ENCODE measurements around the gene ROGDI. TPM values are rescaled to one million over a fixed set of nuclear protein-coding genes. Genes with fewer than 3 reads are reported as not detected.
A peak's percentile ranks its signal among the peaks of the same experiment; 100 is the strongest.

Gene ROGDI, protein sequence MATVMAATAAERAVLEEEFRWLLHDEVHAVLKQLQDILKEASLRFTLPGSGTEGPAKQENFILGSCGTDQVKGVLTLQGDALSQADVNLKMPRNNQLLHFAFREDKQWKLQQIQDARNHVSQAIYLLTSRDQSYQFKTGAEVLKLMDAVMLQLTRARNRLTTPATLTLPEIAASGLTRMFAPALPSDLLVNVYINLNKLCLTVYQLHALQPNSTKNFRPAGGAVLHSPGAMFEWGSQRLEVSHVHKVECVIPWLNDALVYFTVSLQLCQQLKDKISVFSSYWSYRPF
- 16.8 and 19.2 TPM in 2 replicates for total RNA-seq (2016; rRNA removed; fragmentation: Illumina TruSeq; extraction: Trizol)
- 22.3 and 22.8 TPM in 2 replicates for total RNA-seq (2016; cell fraction: cytosol; rRNA removed; fragmentation: Illumina TruSeq; extraction: Trizol; ENCODE audit: low read depth)
- total RNA-seq (2016; cell fraction: insoluble cytoplasmic fraction; rRNA removed; fragmentation: Illumina TruSeq; extraction: Trizol): 15.4 and 17.5 TPM in 2 replicates
- total RNA-seq (2016; cell fraction: membrane; rRNA removed; fragmentation: Illumina TruSeq; extraction: Trizol): 24.2 and 30.2 TPM in 2 replicates
- total RNA-seq (2016; cell fraction: nucleus; rRNA removed; fragmentation: Illumina TruSeq; extraction: Trizol): 11.4 and 14.7 TPM in 2 replicates
- polyA plus RNA-seq (2011; rRNA removed): 42.1 and 55.9 TPM in 2 replicates
- polyA plus RNA-seq (2011; cell fraction: cytosol; rRNA removed): 28.6 and 42.0 TPM in 2 replicates
- polyA plus RNA-seq (2011; cell fraction: nucleus; rRNA removed): 210 and 224 TPM in 2 replicates
- polyA plus RNA-seq (2012): 19.5 and 23.7 TPM in 2 replicates
- 25.8 and 30.9 TPM in 2 replicates for polyA plus RNA-seq (2016; cell fraction: cytosol; fragmentation: Illumina TruSeq; extraction: Trizol; ENCODE audit: low read depth)
- 20.1 TPM in 2 replicates for polyA plus RNA-seq (2016; cell fraction: insoluble cytoplasmic fraction; fragmentation: Illumina TruSeq; extraction: Trizol; ENCODE audit: low read depth)
- 27.7 and 34.1 TPM in 2 replicates for polyA plus RNA-seq (2016; cell fraction: membrane; fragmentation: Illumina TruSeq; extraction: Trizol; ENCODE audit: low read depth)
- polyA plus RNA-seq (2016; cell fraction: nucleus; fragmentation: Illumina TruSeq; extraction: Trizol; ENCODE audit: insufficient read depth, low read depth): 40.1 and 43.8 TPM in 2 replicates
- 13.8 and 24.1 TPM in 2 replicates for polyA minus RNA-seq (2011; rRNA and poly(A)+ RNA removed; ENCODE audit: low replicate concordance)
- 7.8 and 9.9 TPM in 2 replicates for polyA minus RNA-seq (2011; cell fraction: cytosol; rRNA and poly(A)+ RNA removed)
- 13.5 and 14.2 TPM in 2 replicates for polyA minus RNA-seq (2011; cell fraction: nucleus; rRNA and poly(A)+ RNA removed)
- Bru-seq, nascent RNA: percentile 56 among the genes with signal in this experiment
- BruChase-seq, experiment 1, labeled RNA remaining after a 6-hour chase: percentile 55 among the genes with signal in this experiment
- percentile 46 among the genes with signal in this experiment for BruChase-seq, experiment 2, labeled RNA remaining after a 2-hour chase
- long read RNA-seq, experiment 1, transcript ROGDI-201 (11 exons, 1,735 nt): major isoform, 15 of 30 reads
- long read RNA-seq, experiment 1, partial matches to known transcripts: 3 of 30 reads
- long read RNA-seq, experiment 1, other reads (novel, unspliced or antisense): 11 of 30 reads
- long read RNA-seq, experiment 2, transcript ROGDI-201 (11 exons, 1,735 nt): major isoform, 8 of 20 reads
- long read RNA-seq, experiment 2, partial matches to known transcripts: 2 of 20 reads
- long read RNA-seq, experiment 2, other reads (novel, unspliced or antisense): 10 of 20 reads

- peak within 1 kb of the TSS; percentile 93 for H3K4me2 ChIP-seq (ENCODE audit: low read depth, low read length)
- H3K9me3 ChIP-seq (ENCODE audit: low read length): no peaks in the 10 kb centered on the region
- no TSS peak for BruUV-seq (replicated peaks)
- intact Hi-C loops (cut with micrococcal nuclease; ENCODE audit: unreplicated experiment) (loop anchor here (2.0 to 5.0 kb wide), 2 partner anchors 35 to 70 kb away; partner anchors contain the start of genes ANKS3, DNAAF8 and ZNF500), in situ Hi-C loops (cut with HindIII; ENCODE audit: extremely low pct_ligation_motif_present, low pct_unique_long_range_greater_than_20kb) (no loop called here)
- CTCF ChIA-PET (ENCODE audit: low intra/inter-chr PET ratio, low total read pairs): no interaction called here
- DNase-seq (ENCODE audit: low spot score): peak; percentile 80
- peaks cover 24% of the 10 kb centered on the region for H3K4me1 ChIP-seq (ENCODE audit: insufficient read depth, low read length)
- H3K27ac ChIP-seq (ENCODE audit: extremely low read length, insufficient read depth, low read length): peak within 1 kb of the TSS; percentile 83
- peaks cover 0 to 22% of the 10 kb centered on the region in 2 experiments; a peak in 3 of 5 replicates for H3K36me3 ChIP-seq (replicated peaks in 1 of 2; ENCODE audit: control insufficient read depth in 1 of 2, insufficient read depth in 2 of 2, low read length in 2 of 2)
- peak within 1 kb of the TSS; percentile 88 to 90 (median 90) for H3K4me3 ChIP-seq (replicated peaks in 1 of 3; ENCODE audit: insufficient read depth in 1 of 3, low read depth in 2 of 3, low read length in 3 of 3)
- no peaks in the 10 kb centered on the region for H3K79me2 ChIP-seq (ENCODE audit: insufficient read depth, low read length)
- peak within 1 kb of the TSS; percentile 20 for H2AFZ ChIP-seq (ENCODE audit: low read length)
- POLR2A ChIA-PET: interaction anchor here (0.5 to 3.7 kb wide), 11 partner anchors 8 to 234 kb away, joined by 3 to 17 read pairs (median 5); partner anchors contain the start of genes ANKS3, DNAAF8, SEC14L5 and SEPTIN12
- H3K9ac ChIP-seq (ENCODE audit: insufficient read depth, low read depth, low read length): peak within 1 kb of the TSS; percentile 65
- ATAC-seq: peak; percentile 66
- FAIRE-seq: no peak
- no peaks in the 10 kb centered on the region for H4K20me1 ChIP-seq (ENCODE audit: insufficient read depth, low read length)
- H3K27me3 ChIP-seq (ENCODE audit: control insufficient read depth in 1 of 2, insufficient read depth in 2 of 2, low read length in 2 of 2): no peaks in the 10 kb centered on the region
- 0% methylated on average over 11 of the region's 70 CpGs for WGBS (ENCODE audit: low lambda C conversion rate)
- peak; percentile 42; the same call in 1 of the 2 replicates for TF ChIP-seq ZGPAT (CRISPR knock-in tag; IDR thresholded peaks at IDR 0.05)
- no peak for TF ChIP-seq ZNF367 (CRISPR knock-in tag; IDR thresholded peaks at IDR 0.05; ENCODE audit: borderline replicate concordance)
- TF ChIP-seq FOSL1 (CRISPR knock-in tag; IDR thresholded peaks at IDR 0.05; ENCODE audit: borderline replicate concordance): no peak
- no peak for TF ChIP-seq FIP1L1 (IDR thresholded peaks at IDR 0.05; ENCODE audit: borderline replicate concordance, insufficient read depth, low read depth, low read length)
- TF ChIP-seq, protein P1, sequence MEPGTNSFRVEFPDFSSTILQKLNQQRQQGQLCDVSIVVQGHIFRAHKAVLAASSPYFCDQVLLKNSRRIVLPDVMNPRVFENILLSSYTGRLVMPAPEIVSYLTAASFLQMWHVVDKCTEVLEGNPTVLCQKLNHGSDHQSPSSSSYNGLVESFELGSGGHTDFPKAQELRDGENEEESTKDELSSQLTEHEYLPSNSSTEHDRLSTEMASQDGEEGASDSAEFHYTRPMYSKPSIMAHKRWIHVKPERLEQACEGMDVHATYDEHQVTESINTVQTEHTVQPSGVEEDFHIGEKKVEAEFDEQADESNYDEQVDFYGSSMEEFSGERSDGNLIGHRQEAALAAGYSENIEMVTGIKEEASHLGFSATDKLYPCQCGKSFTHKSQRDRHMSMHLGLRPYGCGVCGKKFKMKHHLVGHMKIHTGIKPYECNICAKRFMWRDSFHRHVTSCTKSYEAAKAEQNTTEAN (CRISPR knock-in tag; conservative IDR thresholded peaks at IDR 0.05): 0 out of 2 replicates have a peak, but pooled peaks have one; percentile 35
- no peak for TF ChIP-seq CC2D1A (CRISPR knock-in tag; IDR thresholded peaks at IDR 0.05)
- no peak for TF ChIP-seq ZNF761 (CRISPR knock-in tag; conservative IDR thresholded peaks at IDR 0.05)
- no peak for TF ChIP-seq NONO (IDR thresholded peaks at IDR 0.05)
- no peak; the same call in 1 of the 2 replicates for TF ChIP-seq NONO (CRISPR knock-in tag; conservative IDR thresholded peaks at IDR 0.05)
- TF ChIP-seq ZNF597 (CRISPR knock-in tag; IDR thresholded peaks at IDR 0.05): no peak
- TF ChIP-seq RAD21 (CRISPR knock-in tag; IDR thresholded peaks at IDR 0.05): no peak
- no peak for TF ChIP-seq TBX3 (IDR thresholded peaks at IDR 0.05; ENCODE audit: borderline replicate concordance)
Measured at GRCh38 chr16:4801962-4802658, at the start of gene ROGDI. ROGDI (minus strand) TSS chr16:4802633; CDS start chr16:4802571, 62 bp downstream.
